ENCODE data around the gene IL34. TPM values are rescaled to one million over a fixed set of nuclear protein-coding genes. Genes with fewer than 3 reads are reported as not detected.

Gene IL34
- total RNA-seq, 1 experiment from 2014 or later = not detected

- no peaks in the 10 kb centered on the region for H3K4me1 ChIP-seq (ENCODE audit: control insufficient read depth in 1 of 2, insufficient read depth in 2 of 2, low read length in 2 of 2)
- no peaks in the 10 kb centered on the region for H3K9me3 ChIP-seq (ENCODE audit: control insufficient read depth in 1 of 2, insufficient read depth in 1 of 2, low read depth in 1 of 2, low read length in 2 of 2)
- H3K4me3 ChIP-seq (replicated peaks in 1 of 2; ENCODE audit: low read depth in 1 of 2, low read length in 2 of 2) = no peak overlapping the region
- H3K27me3 ChIP-seq (ENCODE audit: insufficient read depth, low read length) = no peaks in the 10 kb centered on the region
- POLR2A ChIA-PET = no interaction called here
- CTCF ChIA-PET = interaction anchor here (3.4 kb wide), 1 partner anchor 92 kb away, joined by 19 read pairs; no protein-coding TSS in a partner anchor
- intact Hi-C loops (cut with micrococcal nuclease) = no loop called here
- H3K79me2 ChIP-seq (ENCODE audit: insufficient read depth, low read length) = peaks cover 33% of the 10 kb centered on the region
- H3K27ac ChIP-seq (ENCODE audit: low read depth, low read length) = no peak overlapping the region
- ATAC-seq (no peak), DNase-seq (ENCODE audit: low read depth, low spot score) (no peak)
- peaks cover 20 to 24% of the 10 kb centered on the region in 2 experiments; a peak in 3 of 4 replicates for H3K36me3 ChIP-seq (ENCODE audit: control insufficient read depth in 1 of 2, insufficient read depth in 2 of 2, low read length in 2 of 2)
- TF ChIP-seq CTCF (IDR thresholded peaks at IDR 0.05 in 2 of 3, conservative IDR thresholded peaks at IDR 0.05 in 1 of 3; ENCODE audit: borderline replicate concordance in 1 of 3, insufficient read depth in 1 of 3, low read depth in 2 of 3, low read length in 2 of 3) (no peak), EGR1 (IDR thresholded peaks at IDR 0.05; ENCODE audit: low read depth) (no peak), SIN3A (IDR thresholded peaks at IDR 0.05; ENCODE audit: low read depth) (no peak), POLR2A (IDR thresholded peaks at IDR 0.05; ENCODE audit: borderline replicate concordance, extremely low read depth, insufficient read depth, insufficient read length) (no peak), MAX (IDR thresholded peaks at IDR 0.05) (no peak), ZNF274 (IDR thresholded peaks at IDR 0.05; ENCODE audit: low read depth, low read length) (no peak), SRF (IDR thresholded peaks at IDR 0.05; ENCODE audit: low read depth) (no peak), CEBPB (IDR thresholded peaks at IDR 0.05; ENCODE audit: low read depth) (no peak), ATF3 (IDR thresholded peaks at IDR 0.05) (no peak)
- H3K9me2 ChIP-seq (ENCODE audit: insufficient read depth) = no peaks in the 10 kb centered on the region
- no peak overlapping the region for H3K4me2 ChIP-seq (ENCODE audit: low read length)
- H4K20me1 ChIP-seq (ENCODE audit: insufficient read depth) = no peaks in the 10 kb centered on the region
- BruUV-seq (replicated peaks) = no TSS peak
- RAD21 ChIA-PET (ENCODE audit: low non-redundant PET in 1 of 2, low total read pairs in 2 of 2, uncharacterized antibody in 2 of 2, unreplicated experiment in 2 of 2) = no interaction called here
- no peak overlapping the region for H2AFZ ChIP-seq (ENCODE audit: low read depth, low read length, poor library complexity, severe bottlenecking)
- no peak overlapping the region for H3K9ac ChIP-seq (ENCODE audit: low read length)
These were observed 31.9 kb downstream of the IL34 start for GRCh38 chr16:70678121-70678897.

Measured in HCT116 (cell line).